ENCODE results near the gene LCN10.
"Not testable (repeated sequence)": the region's sequence is repeated elsewhere in the genome, so short reads cannot be mapped to it uniquely, and the experiment has no call there.

DNA sequence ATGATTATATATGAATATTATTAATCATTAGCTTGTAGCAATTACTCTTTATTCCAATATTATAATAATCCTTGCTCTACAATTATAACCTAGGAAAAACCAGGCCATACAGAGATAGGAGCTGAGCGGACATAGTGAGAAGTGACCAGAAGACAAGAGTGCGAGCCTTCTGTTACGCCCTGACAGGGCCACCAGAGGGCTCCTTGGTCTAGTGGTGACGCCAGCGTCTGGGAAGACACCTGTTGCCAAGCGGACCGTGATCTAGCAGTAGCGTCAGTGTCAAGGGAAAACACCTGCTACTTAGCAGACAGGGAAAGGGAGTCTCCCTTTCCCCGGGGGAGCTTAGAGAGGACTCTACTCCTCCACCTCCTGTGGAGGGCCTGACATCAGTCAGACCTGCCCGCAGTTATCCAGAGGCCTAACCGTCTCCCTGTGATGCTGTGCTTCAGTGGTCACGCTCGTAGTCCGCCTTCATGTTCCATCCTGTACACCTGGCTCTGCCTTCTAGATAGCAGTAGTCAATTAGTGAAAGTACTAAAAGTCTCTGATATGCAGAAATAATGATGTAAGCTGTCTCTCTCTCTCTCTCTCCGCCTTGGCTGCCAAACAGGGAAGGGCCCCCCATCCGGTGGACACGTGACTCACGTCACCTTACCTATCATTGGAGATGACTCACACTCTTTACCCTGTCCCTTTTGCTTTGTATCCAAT, 23.8 kb upstream of the LCN10 start:
- TF ChIP-seq POLR2AphosphoS5 (IDR thresholded peaks at IDR 0.05; ENCODE audit: insufficient read depth, low read depth, low read length); POLR2A (IDR thresholded peaks at IDR 0.05; ENCODE audit: low read depth, low read length); EZH2 (IDR thresholded peaks at IDR 0.05; ENCODE audit: borderline replicate concordance, low read depth, low read length, severe bottlenecking): not testable (repeated sequence)
- TF ChIP-seq, protein P1, sequence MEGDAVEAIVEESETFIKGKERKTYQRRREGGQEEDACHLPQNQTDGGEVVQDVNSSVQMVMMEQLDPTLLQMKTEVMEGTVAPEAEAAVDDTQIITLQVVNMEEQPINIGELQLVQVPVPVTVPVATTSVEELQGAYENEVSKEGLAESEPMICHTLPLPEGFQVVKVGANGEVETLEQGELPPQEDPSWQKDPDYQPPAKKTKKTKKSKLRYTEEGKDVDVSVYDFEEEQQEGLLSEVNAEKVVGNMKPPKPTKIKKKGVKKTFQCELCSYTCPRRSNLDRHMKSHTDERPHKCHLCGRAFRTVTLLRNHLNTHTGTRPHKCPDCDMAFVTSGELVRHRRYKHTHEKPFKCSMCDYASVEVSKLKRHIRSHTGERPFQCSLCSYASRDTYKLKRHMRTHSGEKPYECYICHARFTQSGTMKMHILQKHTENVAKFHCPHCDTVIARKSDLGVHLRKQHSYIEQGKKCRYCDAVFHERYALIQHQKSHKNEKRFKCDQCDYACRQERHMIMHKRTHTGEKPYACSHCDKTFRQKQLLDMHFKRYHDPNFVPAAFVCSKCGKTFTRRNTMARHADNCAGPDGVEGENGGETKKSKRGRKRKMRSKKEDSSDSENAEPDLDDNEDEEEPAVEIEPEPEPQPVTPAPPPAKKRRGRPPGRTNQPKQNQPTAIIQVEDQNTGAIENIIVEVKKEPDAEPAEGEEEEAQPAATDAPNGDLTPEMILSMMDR (IDR thresholded peaks at IDR 0.05; ENCODE audit: extremely low read depth in 1 of 2, insufficient read depth in 1 of 2, low read depth in 1 of 2, low read length in 2 of 2): peak in 1 of 2 donors; percentile 15
